Body of pancreas (tissue), 4 donors: Measurements from ENCODE around the gene RASAL1.

Experiments
- CTCF ChIP-seq, 7 experiments: fragments of 450-650 bp in 4 of 7; fragments of 200-600 bp in 3 of 7; sonication (generic) in 3 of 7; IDR thresholded peaks; one replicate each; pipeline ENCODE4 v1.5.1; 2016 to 2019; ENCODE audit warnings: antibody characterized with exemption in 7 of 7
- POLR2A ChIP-seq, 3 donors: fragments of 450-650 bp; IDR thresholded peaks; one replicate each; pipeline ENCODE4 v1.6.1; 2016; ENCODE audit warnings: antibody characterized with exemption in 3 of 3, mild to moderate bottlenecking in 2 of 3

- TF ChIP-seq POLR2A (IDR thresholded peaks at IDR 0.05) (no peak), CTCF (IDR thresholded peaks at IDR 0.05) (no peak)
Observed at GRCh38 chr12:113106361-113106760, 29.2 kb downstream of the RASAL1 start.
